Stomach (tissue), 9 donors: ENCODE data around the gene CIB4. TPM values are rescaled to one million over a fixed set of nuclear protein-coding genes. Genes with fewer than 3 reads are reported as not detected.
"Not testable (repeated sequence)": the region's sequence is repeated elsewhere in the genome, so short reads cannot be mapped to it uniquely, and the experiment has no call there.

ENCODE experiments used
- DNase-seq, 2 donors: peaks; one replicate each; pipeline versions ENCODE4 v3.0.0 to v3.0.0-alpha.2; 2013 to 2019
- H3K27ac ChIP-seq, 5 donors: fragments of 200-600 bp in 4 of 5; sonication (generic) in 4 of 5; one replicate each; pipeline ENCODE4 v1.5.1; 2013 to 2019; ENCODE audit warnings: mild to moderate bottlenecking in 1 of 5, moderate library complexity in 1 of 5
- H3K27me3 ChIP-seq, 3 donors: fragments of 200-600 bp; sonication (generic); one replicate each; pipeline ENCODE4 v1.5.1; 2017 to 2019; ENCODE audit warnings: mixed run types in 1 of 3
- H3K36me3 ChIP-seq, 4 donors: fragments of 200-600 bp; sonication (generic); 1 replicate in 3 of 4; 2 replicates in 1 of 4; pipeline ENCODE4 v1.5.1; 2016 to 2019
- H3K4me1 ChIP-seq, 4 donors: fragments of 200-600 bp; sonication (generic); one replicate each; pipeline ENCODE4 v1.5.1; 2016 to 2019
- H3K4me3 ChIP-seq, 4 donors: fragments of 200-600 bp; sonication (generic) in 3 of 4; one replicate each; pipeline ENCODE4 v1.5.1; 2016 to 2019; ENCODE audit warnings: mild to moderate bottlenecking in 1 of 4
- H3K9me3 ChIP-seq, 4 donors: fragments of 200-600 bp; sonication (generic); one replicate each; pipeline ENCODE4 v1.5.1; 2016 to 2019
- EP300 ChIP-seq: sonication (generic); formaldehyde crosslinking; IDR thresholded peaks from one replicate; pipeline ENCODE4 v1.6.1; 2017; ENCODE audit warnings: antibody characterized with exemption
- POLR2A ChIP-seq, 4 donors: fragments of 450-650 bp; IDR thresholded peaks; one replicate each; pipeline ENCODE4 v1.6.1; 2016; ENCODE audit warnings: antibody characterized with exemption in 4 of 4, control low read depth in 2 of 4, mild to moderate bottlenecking in 1 of 4, moderate library complexity in 1 of 4
- POLR2AphosphoS5 ChIP-seq, 3 donors: sonication (generic); formaldehyde crosslinking; IDR thresholded peaks; one replicate each; pipeline ENCODE4 v1.6.1; 2016; ENCODE audit warnings: antibody characterized with exemption in 3 of 3
- WGBS, 5 donors: extraction: QIAGEN DNeasy Blood & Tissue Kit in 3 of 5; methylation state at CpG; one replicate each; pipeline versions ENCODE4 v1.1.5 to v1.1.7; 2013 to 2018; 5-methylcytosine and 5-hydroxymethylcytosine counted together
- intact Hi-C: fragments of 100-400 bp; cut with DNase I; formaldehyde crosslinking; loops from one replicate; pipeline ENCODE4 v1.15.1; 2023; ENCODE audit warnings: low total_unique reads
- polyA plus RNA-seq, 3 donors: library from polyadenylated mRNA; stranded (reverse); fragments of 200-250 nt; gene quantifications; one replicate each; pipeline ENCODE4 v1.2.3, GENCODE V29; 2013
- total RNA-seq, 5 donors: library from RNA; depleted of rRNA; stranded (reverse); fragments of >200 nt; gene quantifications; one replicate each; pipeline versions ENCODE4 v1.1.0 to v1.2.3, GENCODE V29; 2014 to 2016
- TF ChIP-seq, protein P1 (sequence below), 7 experiments: fragments of 450-650 bp in 4 of 7; fragments of 200-600 bp in 3 of 7; sonication (generic) in 3 of 7; IDR thresholded peaks; one replicate each; pipeline ENCODE4 v1.5.1; 2016 to 2019; ENCODE audit warnings: antibody characterized with exemption in 7 of 7, control low read depth in 2 of 7, mild to moderate bottlenecking in 1 of 7
- donor health status: healthy with polysubstance abuse.
- donor health status: Bipolar disorder and iron deficiency.
- donor health status: healthy.

The CIB4 gene
- total and polyA plus RNA-seq, 8 donors = 1.8 TPM; not detected in 6

DNA sequence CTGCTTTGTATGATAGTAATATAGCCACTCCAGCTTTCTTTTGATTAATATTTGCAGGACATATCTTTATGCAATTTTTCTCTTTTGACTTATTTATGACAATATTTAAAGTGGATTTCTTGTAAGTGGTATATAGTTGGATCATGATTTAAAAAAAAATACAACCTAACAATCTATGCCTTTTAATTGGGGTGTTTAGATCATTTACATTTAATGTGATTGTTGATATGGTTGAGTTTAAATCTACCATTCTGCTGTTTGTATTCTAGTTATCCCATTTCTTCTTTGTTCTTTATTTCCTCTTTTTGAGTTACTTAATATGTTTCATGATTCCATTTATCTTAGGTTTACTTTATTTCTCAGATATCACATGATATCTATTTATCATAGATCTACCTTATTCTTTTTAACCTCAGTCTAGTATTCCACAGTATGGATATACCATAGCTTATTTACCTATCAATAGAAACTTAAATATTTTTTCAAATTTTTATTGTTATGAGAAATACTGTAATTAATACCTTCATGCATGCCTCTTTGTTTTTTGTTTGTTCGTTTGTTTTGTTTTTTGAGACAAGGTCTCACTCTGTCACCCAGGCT lies 19.3 kb upstream of the CIB4 start:
- no peak for DNase-seq
- TF ChIP-seq POLR2AphosphoS5 (IDR thresholded peaks at IDR 0.05) = no peak
- TF ChIP-seq POLR2A (IDR thresholded peaks at IDR 0.05) = no peak
- TF ChIP-seq, protein P1, sequence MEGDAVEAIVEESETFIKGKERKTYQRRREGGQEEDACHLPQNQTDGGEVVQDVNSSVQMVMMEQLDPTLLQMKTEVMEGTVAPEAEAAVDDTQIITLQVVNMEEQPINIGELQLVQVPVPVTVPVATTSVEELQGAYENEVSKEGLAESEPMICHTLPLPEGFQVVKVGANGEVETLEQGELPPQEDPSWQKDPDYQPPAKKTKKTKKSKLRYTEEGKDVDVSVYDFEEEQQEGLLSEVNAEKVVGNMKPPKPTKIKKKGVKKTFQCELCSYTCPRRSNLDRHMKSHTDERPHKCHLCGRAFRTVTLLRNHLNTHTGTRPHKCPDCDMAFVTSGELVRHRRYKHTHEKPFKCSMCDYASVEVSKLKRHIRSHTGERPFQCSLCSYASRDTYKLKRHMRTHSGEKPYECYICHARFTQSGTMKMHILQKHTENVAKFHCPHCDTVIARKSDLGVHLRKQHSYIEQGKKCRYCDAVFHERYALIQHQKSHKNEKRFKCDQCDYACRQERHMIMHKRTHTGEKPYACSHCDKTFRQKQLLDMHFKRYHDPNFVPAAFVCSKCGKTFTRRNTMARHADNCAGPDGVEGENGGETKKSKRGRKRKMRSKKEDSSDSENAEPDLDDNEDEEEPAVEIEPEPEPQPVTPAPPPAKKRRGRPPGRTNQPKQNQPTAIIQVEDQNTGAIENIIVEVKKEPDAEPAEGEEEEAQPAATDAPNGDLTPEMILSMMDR (IDR thresholded peaks at IDR 0.05) = no peak
- no peak for TF ChIP-seq EP300
- Histone ChIP-seq H3K27me3 (peaks cover 0 to 15% (median 0%) of the 10 kb centered on the region in 3 donors), H3K36me3 (no peaks in the 10 kb centered on the region), H3K4me3 (no peak overlapping the region), H3K27ac (no peak overlapping the region), H3K4me1 (no peaks in the 10 kb centered on the region), H3K9me3 (peaks cover 0 to 20% (median 14%) of the 10 kb centered on the region in 4 donors)
- 78 to 90% (median 88%) methylated on average over 1 of the region's 1 CpG for WGBS, 5 donors
- intact Hi-C loops = no loop called here

DNA sequence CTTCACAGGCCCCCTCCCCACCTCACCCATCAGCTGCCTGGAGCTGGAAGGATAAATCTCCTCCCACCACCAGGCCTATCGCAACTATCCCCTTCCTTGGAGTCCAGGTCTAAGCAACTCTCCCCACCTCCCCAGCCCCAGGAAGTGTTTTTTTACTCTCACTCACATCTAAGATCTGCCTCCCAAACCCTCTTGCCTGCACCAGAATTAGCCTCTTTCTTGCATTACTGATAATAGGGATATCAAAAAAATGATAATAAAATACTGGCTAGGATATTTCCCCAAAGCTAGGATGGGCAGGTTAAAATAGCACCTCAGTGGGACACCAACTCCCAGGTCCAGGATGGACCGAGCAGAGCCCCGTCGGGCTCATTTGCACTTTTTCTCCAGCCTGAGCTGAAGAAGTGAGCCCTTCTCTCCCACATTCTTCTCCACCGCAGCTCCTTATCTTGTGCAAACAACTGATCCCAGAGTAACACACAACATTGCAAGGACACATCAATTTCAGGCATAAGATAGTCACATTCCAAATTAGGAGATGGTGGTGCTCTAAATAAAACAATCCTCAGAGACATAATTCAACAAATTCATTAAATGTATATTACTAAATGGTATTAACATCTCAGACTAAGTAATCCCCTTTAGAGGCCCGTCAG lies 17.7 kb upstream of the CIB4 start:
- no peaks in the 10 kb centered on the region for H3K4me1 ChIP-seq
- 34 to 57% (median 48%) methylated on average over 6 of the region's 6 CpGs for WGBS, 5 donors
- H3K27me3 ChIP-seq = peaks cover 0 to 12% (median 0%) of the 10 kb centered on the region in 3 donors

DNA sequence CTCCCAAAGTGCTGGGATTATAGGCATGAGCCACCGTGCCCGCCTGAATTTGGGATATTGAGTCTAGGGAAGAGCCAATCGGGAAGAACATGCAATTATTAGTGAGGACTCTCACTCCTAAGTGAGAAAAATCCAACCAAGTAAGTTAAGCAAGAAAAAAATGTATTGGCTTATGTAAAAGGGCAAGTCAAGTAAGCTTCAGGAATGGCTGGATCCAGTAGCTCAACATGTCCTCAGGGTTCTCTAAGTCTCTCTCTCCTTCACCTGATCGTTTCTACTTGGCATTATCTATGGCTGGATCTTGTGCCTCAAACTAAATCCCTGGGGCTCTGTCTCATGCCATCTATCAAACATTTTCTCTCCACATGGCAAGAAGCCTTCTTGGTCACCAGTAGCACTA lies 16.1 kb upstream of the CIB4 start:
- H3K36me3 ChIP-seq = no peaks in the 10 kb centered on the region
- intact Hi-C loops = no loop called here

More for the DNA sequence above, 17.7 kb upstream of the CIB4 start:
- Histone ChIP-seq H3K27ac (no peak overlapping the region), H3K36me3 (no peaks in the 10 kb centered on the region), H3K4me3 (no peak overlapping the region), H3K9me3 (peaks cover 0 to 17% (median 12%) of the 10 kb centered on the region in 4 donors)
- DNase-seq = no peak
- TF ChIP-seq EP300 (no peak), POLR2A (IDR thresholded peaks at IDR 0.05) (no peak), POLR2AphosphoS5 (IDR thresholded peaks at IDR 0.05) (no peak)
- TF ChIP-seq, protein P1 (IDR thresholded peaks at IDR 0.05) = no peak
- intact Hi-C loops = no loop called here

DNA sequence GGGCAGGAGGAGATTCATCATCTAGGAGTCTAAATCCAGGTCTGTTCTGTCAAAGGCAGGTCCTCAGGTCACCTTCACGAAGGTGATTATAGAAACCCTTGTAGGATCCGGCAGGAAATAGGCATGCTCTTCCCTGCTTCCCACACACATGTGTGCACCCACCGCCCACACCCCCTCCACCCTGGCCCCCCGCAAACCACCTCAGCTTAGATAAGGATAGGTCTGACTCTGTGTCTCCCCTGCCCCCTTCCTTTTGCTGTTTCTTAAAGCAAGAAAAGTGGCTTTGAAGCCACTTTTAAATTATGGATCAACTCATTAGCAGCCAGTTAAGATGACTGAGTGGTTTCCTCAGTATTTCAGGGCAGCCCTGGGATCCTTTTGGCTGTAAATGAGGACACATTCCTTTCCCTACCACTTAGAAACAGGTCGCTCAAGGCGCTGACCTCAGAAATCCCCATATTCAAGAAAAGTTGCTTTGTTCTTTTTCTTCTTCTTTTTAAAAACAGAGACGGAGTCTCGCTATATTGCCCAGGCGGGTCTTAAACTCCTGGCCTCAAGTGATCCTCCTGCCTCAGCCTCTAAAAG lies 14.5 kb upstream of the CIB4 start:
- intact Hi-C loops = no loop called here
- H3K27ac ChIP-seq = no peak overlapping the region
- peaks cover 0 to 12% (median 0%) of the 10 kb centered on the region in 3 donors for H3K27me3 ChIP-seq
- DNase-seq = no peak
- WGBS, 5 donors = 82 to 90% (median 87%) methylated on average over 9 of the region's 9 CpGs
- no peaks in the 10 kb centered on the region for H3K36me3 ChIP-seq
- TF ChIP-seq POLR2AphosphoS5 (IDR thresholded peaks at IDR 0.05) (no peak), EP300 (no peak), POLR2A (IDR thresholded peaks at IDR 0.05) (no peak)
- TF ChIP-seq, protein P1 (IDR thresholded peaks at IDR 0.05) = no peak
- peaks cover 0 to 10% (median 8%) of the 10 kb centered on the region in 4 donors for H3K9me3 ChIP-seq
- no peak overlapping the region for H3K4me3 ChIP-seq
- peaks cover 0 to 8% (median 3%) of the 10 kb centered on the region in 4 donors for H3K4me1 ChIP-seq

More for the DNA sequence above, 16.1 kb upstream of the CIB4 start:
- WGBS, 5 donors = 68 to 88% (median 80%) methylated on average over 4 of the region's 4 CpGs
- Histone ChIP-seq H3K27ac (no peak overlapping the region), H3K9me3 (peaks cover 0 to 17% (median 12%) of the 10 kb centered on the region in 4 donors), H3K27me3 (peaks cover 0 to 12% (median 0%) of the 10 kb centered on the region in 3 donors), H3K4me3 (no peak overlapping the region), H3K4me1 (peaks cover 0 to 8% (median 0%) of the 10 kb centered on the region in 4 donors)
- no peak for DNase-seq
- TF ChIP-seq POLR2A (IDR thresholded peaks at IDR 0.05) (no peak), EP300 (no peak), POLR2AphosphoS5 (IDR thresholded peaks at IDR 0.05) (no peak)
- TF ChIP-seq, protein P1 (IDR thresholded peaks at IDR 0.05) = no peak

DNA sequence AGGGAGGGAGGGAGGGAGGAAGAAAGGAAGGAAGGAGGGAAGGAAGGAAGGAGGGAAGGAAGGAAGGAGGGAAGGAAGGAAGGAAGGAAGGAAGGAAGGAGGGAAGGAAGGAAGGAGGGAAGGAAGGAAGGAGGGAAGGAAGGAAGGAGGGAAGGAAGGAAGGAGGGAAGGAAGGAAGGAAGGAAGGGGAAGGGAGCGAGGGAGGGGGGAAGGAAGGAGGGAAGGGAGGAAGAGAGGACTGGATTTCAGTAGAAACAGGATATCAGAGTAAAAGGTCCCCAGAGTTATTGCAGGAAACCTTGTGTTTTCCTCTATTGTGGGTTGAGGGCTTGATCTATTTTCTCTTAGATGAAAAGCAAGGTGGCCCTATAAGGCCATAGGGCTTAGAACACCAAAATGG lies 14.0 kb upstream of the CIB4 start:
- H3K36me3 ChIP-seq, H3K27ac ChIP-seq, DNase-seq, H3K4me1 ChIP-seq, intact Hi-C loops, H3K4me3 ChIP-seq, H3K9me3 ChIP-seq: not testable (repeated sequence)
- peaks cover 0 to 12% (median 0%) of the 10 kb centered on the region in 3 donors for H3K27me3 ChIP-seq
- 57 to 80% (median 75%) methylated on average over 1 of the region's 1 CpG for WGBS, 5 donors
